ENCODE results near the gene RBM19.

DNA sequence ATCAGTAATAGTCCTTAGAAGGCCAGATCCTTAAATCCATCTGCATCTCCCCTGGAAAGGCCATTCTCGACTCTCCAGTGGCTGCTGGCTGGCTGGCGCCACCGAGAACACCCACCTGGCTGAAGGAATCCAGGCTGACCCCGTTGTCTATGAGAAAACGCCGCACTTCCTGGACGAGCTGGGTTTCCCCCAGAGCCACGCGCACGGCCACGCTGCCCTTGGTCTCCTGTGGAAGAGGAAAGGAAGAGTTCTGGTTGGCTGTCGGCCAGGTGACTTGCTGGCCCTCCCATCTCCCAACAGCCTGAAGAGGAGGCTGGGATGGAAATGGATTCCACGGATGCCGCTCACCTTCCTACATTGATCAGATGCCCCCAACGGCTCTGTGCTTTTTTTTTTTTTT is 23.9 kb downstream of the RBM19 start:
- TF ChIP-seq, protein P1, sequence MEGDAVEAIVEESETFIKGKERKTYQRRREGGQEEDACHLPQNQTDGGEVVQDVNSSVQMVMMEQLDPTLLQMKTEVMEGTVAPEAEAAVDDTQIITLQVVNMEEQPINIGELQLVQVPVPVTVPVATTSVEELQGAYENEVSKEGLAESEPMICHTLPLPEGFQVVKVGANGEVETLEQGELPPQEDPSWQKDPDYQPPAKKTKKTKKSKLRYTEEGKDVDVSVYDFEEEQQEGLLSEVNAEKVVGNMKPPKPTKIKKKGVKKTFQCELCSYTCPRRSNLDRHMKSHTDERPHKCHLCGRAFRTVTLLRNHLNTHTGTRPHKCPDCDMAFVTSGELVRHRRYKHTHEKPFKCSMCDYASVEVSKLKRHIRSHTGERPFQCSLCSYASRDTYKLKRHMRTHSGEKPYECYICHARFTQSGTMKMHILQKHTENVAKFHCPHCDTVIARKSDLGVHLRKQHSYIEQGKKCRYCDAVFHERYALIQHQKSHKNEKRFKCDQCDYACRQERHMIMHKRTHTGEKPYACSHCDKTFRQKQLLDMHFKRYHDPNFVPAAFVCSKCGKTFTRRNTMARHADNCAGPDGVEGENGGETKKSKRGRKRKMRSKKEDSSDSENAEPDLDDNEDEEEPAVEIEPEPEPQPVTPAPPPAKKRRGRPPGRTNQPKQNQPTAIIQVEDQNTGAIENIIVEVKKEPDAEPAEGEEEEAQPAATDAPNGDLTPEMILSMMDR (IDR thresholded peaks at IDR 0.05; ENCODE audit: low read depth, low read length, missing input control), result no peak
- no peak for TF ChIP-seq HNF4A (conservative IDR thresholded peaks at IDR 0.05)
- TF ChIP-seq, protein P2, sequence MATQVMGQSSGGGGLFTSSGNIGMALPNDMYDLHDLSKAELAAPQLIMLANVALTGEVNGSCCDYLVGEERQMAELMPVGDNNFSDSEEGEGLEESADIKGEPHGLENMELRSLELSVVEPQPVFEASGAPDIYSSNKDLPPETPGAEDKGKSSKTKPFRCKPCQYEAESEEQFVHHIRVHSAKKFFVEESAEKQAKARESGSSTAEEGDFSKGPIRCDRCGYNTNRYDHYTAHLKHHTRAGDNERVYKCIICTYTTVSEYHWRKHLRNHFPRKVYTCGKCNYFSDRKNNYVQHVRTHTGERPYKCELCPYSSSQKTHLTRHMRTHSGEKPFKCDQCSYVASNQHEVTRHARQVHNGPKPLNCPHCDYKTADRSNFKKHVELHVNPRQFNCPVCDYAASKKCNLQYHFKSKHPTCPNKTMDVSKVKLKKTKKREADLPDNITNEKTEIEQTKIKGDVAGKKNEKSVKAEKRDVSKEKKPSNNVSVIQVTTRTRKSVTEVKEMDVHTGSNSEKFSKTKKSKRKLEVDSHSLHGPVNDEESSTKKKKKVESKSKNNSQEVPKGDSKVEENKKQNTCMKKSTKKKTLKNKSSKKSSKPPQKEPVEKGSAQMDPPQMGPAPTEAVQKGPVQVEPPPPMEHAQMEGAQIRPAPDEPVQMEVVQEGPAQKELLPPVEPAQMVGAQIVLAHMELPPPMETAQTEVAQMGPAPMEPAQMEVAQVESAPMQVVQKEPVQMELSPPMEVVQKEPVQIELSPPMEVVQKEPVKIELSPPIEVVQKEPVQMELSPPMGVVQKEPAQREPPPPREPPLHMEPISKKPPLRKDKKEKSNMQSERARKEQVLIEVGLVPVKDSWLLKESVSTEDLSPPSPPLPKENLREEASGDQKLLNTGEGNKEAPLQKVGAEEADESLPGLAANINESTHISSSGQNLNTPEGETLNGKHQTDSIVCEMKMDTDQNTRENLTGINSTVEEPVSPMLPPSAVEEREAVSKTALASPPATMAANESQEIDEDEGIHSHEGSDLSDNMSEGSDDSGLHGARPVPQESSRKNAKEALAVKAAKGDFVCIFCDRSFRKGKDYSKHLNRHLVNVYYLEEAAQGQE (IDR thresholded peaks at IDR 0.05), result no peak
